HG03565 (cell line): ENCODE measurements around the gene DQX1.
A peak's percentile ranks its signal among the peaks of the same experiment; 100 is the strongest.
"Not testable (repeated sequence)": the region's sequence is repeated elsewhere in the genome, so short reads cannot be mapped to it uniquely, and the experiment has no call there.

ENCODE experiments used
- ATAC-seq: cut with Tn5 transposase; IDR thresholded peaks from one replicate; pipeline ENCODE4 v1.9.1; 2021; ENCODE audit warnings: mild to moderate bottlenecking, moderate library complexity; ENCODE audit not compliant: unreplicated experiment

The DQX1 gene

DNA sequence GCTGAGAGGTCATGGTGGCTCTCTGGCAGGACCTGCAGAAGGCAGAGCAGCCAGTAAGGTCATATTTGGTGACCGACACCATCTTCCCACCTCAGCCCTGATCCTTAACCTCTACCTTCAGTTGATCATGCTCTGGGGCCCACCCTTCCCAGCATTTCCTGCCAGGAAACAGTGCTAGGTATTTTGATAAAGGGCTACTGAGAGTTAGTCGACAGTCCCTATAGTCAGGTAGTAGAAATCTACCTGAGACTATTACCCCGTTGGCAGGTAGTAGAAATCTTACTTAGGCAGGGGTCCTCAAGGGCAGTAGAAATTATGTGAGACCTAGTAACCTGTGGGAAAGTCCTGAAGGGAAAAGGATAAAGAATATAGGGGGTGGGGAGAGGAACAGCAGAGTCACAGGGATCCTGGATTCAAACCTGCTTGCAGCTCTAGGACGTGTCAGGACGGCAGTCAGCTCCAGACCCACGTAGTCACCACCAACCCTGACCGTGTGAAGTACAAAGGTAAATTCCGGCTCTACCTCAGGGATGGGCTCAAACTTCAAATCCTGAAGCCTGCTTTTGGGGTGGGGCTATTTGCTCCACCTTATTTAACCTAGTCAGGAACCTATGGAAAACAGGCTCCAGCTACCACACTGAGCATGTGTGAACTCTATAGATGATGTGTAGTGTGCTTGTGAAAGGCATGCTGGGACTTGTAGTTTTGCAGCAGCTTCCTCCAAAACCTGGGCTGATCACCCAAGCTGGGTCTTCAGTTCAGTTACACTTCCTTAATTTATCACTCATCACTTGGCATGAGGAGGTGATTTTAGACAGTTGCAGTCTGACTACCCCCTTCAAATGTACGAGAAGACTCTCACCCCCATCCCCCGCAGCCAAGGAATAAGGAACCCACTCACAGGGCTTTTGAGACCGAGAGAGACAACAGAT is at the start of gene DQX1:
DQX1 (minus strand) TSS at position 515 of the 932 bp plus-strand sequence; CDS start at position 13, 502 bp downstream.
- peak; percentile 22 for ATAC-seq

- ATAC-seq: no peak
Observed at GRCh38 chr2:74575320-74575719, 49.3 kb upstream of the DQX1 start.

DNA sequence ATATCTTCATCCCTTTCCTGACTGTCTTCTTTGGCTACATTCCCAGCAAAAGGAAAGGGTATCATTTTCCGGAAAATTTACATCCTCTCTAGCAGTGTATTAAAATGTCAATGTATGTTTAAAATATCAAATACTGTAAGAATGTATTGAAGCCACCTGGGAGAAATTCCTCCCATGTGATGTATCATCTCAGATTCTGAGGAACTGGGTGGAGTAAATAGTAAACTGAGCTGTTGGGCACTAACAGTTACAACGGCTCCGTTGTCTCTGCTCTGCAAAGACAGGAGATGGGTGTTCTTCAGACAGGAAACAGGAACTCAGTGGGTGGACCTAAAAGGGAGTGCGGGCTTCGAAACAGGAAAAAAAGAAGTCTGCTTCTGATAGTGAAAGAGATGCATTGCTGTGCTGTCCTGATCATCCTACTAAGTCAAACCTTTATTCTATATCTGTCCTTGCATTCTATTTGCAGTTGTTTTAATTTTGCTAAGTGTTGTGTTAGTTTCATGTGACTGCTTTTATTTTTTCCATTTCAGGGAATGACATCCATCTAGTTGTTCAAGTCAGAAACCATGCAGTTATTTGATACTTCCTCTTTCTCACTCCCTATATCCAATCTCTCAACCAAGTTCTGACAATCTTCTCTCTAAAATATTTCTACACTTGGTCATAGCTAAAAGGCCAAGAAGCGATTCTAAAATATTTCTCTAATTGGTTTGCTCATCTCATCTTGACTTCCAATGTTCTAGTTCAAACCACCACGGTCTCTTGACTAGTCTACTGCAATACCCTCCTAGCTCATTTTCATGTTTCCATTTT is 47.9 kb upstream of the DQX1 start:
- peak; percentile 32 for ATAC-seq

DNA sequence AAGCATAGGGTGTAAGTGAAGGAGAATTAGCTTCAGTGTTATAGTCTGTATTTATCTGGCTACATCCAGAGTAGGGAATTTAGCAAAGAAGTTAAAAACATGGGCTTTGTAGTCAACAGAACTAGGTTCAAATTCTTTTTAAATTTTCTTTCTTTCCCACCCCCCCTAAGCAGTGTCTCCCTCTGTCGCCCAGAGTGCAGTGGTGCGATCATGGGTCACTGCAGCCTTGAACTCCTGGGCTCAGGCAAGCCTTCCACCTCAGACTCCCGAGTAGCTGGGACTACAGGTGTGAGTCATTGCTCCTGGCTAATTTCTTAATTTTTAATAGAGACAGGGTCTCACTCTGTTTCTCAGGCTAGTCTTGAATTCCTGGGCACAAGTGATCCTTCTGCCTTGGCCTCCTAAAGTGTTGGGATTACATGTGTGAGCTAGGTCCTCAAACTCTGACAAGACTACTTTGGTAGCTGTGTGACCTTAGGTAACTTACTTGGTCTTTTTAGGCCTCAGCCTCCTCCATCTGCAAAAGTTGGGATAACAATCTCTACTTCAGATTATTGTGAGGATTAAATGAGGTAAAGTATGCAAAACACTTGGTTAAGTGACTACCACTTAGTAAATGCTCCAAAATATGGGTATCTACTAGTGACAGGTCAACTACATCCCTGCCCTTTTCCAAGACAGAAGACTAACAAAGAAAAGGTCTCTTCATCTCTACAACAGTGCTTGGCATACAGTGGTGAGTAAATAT is 46.3 kb upstream of the DQX1 start:
- ATAC-seq: no peak

DNA sequence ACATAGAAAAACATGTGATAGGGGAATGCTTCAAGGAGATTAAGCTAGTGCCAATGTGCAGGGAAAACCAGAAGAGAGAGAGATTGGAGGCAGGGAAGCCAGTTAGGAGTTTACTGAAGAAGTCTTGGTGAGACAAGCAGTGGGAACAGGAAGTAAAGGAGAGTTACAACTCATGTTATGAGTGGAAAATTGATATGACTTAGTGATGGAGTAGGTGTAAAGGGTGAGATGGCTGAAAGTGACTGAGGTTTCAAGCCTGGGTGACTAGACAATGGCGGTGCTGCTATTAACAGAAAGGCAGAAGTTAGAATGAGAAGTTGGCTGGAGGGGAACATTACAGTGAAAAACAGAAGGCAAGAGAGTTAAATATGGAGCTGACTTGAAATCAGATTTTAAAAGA is 45.0 kb upstream of the DQX1 start:
- ATAC-seq: peak; percentile 69

DNA sequence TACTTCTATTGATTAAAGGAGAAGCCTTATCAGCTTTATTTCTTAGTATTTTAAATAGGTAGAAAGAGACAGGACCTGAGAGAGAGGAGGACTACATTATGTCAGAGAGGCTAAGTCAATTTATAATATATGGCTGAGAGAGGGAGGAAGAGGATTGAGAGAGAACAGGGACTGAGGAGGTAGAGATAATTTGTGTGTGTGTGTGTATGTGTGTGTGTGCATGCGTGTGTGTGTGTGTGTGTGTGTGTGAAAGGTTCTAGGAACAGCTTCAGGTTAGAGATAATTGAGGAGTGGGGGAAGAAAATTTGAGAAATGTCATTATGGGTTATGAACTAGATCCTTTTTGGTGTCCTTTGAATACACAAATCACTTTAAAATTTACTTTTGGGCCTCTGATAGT is 43.7 kb upstream of the DQX1 start:
- no peak for ATAC-seq

DNA sequence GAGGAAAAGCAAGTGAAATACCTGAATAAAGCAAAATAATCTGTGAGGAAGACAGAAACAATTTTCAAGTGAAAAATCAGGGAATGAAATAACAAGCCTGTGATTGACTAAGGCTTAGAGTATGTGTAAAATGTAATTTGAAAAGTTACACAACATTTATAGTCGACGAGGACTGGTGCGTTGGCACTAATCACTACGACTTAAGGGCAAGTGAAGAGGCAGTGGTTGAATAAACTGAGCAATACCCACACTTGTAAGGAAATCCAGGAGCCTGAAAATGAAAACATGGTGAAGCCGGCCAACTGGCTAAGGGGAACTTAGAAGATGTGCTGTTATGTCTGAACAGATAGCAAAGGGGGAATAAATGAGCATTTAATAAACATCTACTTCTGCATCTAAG is 41.9 kb upstream of the DQX1 start:
- ATAC-seq: no peak

- ATAC-seq: no peak
Observed at GRCh38 chr2:74566754-74567085, 40.7 kb upstream of the DQX1 start.

GRCh38 chr2:74566076-74566753 is 40.2 kb upstream of the DQX1 start:
- no peak for ATAC-seq

- ATAC-seq: no peak
Observed at GRCh38 chr2:74564222-74564621, 38.2 kb upstream of the DQX1 start.

GRCh38 chr2:74562126-74562775 is 36.2 kb upstream of the DQX1 start:
- no peak for ATAC-seq

- not testable (repeated sequence) for ATAC-seq
Observed at GRCh38 chr2:74561022-74561421, 35.0 kb upstream of the DQX1 start.

DNA sequence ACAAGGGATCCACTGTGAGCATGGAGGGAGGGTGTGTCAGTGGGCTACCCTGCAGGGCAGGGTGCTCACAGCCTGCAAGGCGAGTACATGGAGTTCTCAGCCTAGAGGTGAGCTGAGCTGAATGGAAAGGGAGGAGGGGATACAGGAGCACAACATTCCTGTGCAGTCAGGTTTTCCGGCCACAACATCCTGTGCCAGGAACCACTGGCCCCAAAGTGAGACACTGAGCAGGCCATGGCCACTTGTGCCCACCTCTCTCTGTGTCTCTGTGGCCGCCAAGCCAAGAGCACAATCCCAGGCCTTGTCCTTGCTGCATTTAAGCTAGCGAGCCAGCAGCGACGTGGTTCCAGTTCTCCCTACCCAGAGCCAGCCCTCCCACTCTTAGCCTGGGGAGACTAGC is 34.6 kb upstream of the DQX1 start:
- ATAC-seq: no peak

- no peak for ATAC-seq
Observed at GRCh38 chr2:74559912-74560311, 33.9 kb upstream of the DQX1 start.

GRCh38 chr2:74558284-74559230 is 32.5 kb upstream of the DQX1 start:
- ATAC-seq: no peak

DNA sequence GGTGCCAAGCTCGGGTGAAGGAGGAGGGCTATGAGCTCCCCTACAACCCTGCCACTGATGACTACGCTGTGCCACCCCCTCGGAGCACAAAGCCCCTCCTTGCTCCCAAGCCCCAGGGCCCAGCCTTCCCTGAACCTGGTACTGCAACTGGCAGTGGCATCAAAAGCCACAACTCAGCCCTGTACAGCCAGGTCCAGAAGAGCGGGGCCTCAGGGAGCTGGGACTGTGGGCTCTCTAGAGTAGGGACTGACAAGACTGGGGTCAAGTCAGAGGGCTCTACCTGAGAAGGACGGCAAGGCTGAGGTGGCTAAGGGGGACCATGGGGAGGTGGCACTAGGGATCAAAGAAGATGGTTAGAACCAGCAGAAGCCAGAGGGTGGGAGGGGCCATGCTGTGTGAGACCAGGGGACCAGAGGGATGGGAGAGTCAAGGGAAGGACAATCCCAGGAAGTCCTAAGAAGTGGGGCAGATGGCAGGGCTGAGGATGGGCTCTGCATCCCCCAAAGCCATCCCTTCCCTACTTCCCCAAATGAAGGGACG is 30.9 kb upstream of the DQX1 start:
- ATAC-seq: no peak

DNA sequence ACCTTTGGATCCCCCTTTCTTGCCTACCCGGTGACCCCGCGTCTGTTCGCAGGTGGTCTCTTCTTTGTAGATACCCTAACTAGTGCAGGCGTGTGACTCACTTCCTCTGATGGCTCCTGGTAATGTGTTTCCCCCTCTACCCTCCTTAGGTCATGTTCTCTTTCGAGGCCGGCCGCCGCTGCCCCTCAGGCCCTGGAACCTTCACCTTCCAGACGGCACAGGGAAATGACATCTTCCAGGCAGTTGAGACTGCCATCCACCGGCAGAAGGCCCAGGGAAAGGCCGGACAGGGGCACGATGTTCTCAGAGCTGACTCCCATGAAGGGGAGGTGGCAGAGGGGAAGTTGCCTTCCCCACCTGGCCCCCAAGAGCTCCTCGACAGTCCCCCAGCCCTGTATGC is 30.1 kb upstream of the DQX1 start:
- no peak for ATAC-seq

GRCh38 chr2:74555610-74556103 is 29.6 kb upstream of the DQX1 start:
- no peak for ATAC-seq
